NCI-H226 (cell line): ENCODE measurements around the gene PGLYRP2.
A peak's percentile ranks its signal among the peaks of the same experiment; 100 is the strongest.

Experiments
- DNase-seq: peaks from one replicate; pipeline ENCODE4 v3.0.0-alpha.2; 2015

PGLYRP2 gene

DNA sequence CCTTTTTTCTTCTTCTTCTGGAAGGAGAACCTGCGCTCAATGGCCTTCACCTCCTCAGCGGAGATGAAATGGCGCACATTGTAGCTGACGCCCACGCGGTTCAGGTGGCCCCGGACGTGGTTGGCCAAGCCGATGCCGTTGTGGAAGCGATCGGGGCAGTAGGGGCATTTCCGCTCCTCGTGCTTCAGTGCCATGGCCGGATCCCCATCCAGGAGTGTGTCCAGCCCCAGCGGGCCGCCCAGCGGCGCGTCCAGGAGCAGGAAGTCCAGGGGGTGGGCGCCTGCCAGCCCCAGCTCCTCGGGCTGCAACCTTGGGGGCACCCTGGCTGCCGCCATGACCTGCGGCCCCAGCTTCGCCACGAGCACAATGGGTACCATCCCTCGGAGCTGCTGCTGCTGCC is 40.7 kb downstream of the PGLYRP2 start:
- no peak for DNase-seq

DNA sequence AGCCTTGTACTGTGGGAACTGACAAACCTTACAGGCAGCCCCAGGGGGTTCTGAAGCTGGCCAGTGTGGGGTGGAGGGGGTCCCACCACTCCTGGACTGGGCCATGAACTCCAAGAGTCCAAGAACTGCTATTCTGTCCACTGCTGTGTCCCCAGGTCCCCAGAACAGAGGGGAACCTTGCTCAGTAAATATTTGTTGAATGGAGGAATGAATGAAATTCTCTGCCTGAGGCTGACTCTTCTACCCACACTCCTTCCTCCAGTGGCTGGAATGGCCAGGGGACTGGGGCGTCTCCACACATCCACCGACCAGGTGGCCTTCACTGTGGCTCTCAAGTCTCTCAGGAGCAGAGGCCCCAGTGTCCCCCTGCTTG is 41.2 kb downstream of the PGLYRP2 start:
- DNase-seq = no peak

DNA sequence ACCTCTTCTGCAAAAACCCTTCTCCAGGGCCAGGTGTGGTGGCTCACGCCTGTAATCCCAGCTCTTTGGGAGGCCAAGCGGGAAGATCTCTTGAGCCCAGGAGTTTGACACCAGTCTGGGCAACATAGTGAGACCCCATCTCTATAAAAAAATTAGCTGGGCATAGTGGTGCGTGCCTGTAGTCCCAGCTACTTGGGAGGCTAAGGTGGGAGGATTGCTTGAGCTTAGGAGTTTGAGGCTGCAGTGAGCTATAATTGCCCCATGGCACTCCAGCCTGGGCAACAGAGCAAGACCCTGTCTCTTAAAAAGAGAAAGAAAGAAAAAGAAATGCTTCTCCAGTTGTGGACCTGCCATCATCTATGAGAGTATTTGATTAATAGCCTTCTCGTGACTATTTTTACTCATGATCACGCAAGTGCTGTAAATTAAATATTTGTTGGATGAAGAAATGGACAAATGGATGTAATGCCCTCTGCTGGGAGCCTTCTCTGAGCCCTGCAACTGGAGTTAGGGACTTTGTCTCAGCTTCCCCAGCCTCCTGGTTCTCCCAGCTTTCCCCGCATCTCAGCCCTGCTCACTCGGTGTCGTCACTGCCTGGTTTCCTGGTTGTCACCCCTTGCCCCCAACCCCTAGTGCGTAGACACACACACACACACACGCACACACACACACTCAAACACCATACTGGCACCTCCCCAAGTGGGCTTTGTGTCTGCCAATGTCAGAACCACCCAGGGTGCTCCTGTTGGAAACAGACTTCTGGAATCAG is 41.8 kb downstream of the PGLYRP2 start:
- no peak for DNase-seq

DNA sequence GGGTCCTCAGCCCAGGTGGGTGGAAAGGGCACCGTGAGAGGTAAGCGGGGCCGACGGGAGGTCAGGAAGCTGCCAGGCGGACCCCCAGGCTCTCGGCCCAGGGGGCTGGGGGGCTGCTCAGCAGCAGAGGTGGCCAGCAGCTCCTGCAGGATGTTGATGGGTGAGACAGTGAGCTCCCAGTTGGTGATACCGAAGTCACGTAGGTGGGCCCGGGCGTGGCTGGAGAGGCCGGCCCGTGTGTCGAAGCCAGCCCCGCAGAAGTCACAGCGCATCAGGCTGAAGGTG is 42.5 kb downstream of the PGLYRP2 start:
- DNase-seq = no peak

DNA sequence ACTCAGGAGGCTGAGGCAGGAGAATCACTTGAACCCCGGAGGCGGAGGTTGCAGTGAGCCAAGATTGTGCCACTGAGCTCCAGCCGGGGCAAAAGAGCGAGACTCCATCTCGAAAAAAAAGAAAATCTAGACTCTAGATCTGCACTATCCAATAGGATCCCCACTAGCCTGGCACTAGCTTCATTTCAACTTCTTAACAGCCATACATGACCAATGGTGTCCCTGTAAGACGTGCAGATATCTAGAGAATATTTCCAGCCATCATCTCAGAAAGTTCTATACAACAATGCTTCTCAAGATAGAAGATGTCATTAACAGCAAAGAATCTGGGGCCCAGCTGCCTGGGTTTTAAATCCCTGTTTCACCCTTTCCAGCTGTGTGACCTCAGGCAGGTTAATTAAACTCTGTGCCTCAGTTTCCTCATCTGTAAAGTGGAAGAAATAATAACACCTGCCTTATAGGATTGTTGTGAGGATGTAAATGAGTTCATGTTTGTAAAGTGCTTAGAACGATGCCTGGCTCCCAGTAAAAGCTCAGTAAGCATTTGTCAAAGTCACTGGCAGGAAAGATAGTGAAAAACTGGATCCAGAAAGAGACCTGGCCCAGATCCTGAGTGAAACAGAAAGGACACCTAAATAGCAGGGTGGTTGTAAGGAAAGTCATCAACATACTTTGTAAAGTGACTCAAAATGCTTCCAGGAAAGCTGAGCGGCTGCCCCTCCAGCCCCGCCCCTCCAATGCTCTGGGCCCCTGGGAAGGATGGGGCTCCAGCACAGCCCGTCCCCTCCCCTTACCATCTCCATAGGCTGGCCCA is 43.1 kb downstream of the PGLYRP2 start:
- no peak for DNase-seq

DNA sequence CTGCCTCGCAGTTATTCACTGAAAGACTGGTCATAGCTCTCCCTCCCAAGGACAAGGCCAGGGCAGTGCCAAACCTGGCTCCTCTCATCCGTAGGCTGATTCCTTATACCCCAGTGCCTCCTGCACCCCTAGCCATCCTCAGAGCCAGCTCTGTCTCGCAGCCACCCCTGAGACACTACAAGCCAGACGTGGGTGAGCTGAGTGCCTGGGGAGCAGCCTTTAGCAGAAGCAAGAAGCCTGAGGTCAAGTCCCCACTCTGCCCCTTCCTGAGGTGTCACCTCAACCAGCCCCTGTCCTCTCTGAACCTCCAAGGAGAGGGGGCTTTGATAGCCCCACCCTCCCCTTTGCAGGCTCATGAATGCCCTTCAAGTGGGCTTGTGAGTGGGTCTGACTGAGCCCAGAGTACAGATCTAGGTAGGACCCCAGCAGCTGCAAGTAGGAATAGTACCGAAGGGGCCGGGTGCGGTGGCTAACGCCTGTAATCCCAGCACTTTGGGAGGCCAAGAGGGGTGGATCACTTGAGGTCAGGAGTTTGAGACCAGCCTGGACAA is 45.7 kb downstream of the PGLYRP2 start:
- DNase-seq = no peak

DNA sequence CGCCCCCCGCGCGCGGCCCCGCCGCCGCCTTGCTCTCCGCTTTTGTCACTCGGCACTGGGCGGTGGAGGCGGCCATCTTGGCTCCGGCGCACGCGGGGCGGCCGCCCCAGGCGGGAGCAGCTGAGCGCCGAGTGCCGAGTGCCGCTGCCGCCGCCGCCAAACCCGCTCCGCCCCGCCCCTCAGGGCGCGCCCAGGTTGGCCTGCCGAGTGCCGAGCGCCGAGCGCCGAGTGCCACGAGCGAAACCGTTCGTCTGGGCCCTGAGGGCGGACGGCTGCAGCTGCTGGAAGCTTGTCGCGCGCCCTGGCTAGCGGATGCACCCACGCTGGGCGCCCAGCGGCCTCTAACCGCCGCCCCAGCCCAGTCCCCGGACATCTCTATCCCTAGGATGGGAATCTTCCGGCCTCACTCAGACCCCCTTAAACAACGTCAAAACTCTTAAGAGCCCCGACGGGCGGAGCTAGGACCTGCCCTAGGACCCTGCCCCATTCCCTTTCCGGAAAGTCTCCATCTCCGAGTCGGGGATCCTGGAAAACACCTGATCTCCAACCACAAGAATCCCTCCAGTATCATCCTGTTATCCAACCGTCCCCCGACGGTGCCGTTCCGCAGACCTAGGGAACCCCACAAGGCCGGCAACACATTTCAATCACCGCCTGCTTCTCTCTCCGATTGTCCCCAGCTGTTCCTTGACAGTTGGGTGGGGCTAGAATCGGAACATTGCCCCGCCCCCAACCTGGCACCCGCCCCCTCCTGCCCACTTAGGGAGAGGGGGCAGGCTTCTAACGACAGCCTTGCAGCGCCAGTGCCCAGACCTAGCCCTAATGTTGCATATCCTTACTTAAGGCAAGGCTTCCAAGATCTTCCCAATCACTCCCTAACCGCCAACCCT is 46.4 kb downstream of the PGLYRP2 start:
- peak; percentile 92 for DNase-seq

DNA sequence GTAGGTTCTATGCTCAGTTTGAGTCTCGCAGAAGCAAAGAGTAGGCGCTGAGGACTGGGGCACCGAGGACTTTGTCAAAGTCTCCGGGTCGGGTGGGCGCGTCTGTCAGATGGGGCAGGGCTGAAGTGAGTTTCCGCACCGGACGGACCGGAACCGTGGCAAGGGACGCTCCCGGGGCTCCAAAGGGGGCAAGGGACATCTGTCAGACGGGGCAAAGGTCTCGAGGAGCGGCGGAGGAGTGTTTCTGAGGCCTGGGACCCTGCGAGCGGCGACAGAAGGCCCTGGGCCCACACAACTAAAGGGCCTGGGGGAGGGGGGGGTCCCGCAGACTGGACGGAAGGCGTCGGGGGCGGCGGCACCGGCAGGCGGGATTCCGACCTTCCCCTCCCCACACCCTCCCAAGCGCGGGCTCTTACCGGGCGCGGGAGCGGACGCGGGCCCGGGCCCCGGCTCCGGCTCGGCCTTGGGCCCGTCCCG is 47.2 kb downstream of the PGLYRP2 start:
- no peak for DNase-seq

DNA sequence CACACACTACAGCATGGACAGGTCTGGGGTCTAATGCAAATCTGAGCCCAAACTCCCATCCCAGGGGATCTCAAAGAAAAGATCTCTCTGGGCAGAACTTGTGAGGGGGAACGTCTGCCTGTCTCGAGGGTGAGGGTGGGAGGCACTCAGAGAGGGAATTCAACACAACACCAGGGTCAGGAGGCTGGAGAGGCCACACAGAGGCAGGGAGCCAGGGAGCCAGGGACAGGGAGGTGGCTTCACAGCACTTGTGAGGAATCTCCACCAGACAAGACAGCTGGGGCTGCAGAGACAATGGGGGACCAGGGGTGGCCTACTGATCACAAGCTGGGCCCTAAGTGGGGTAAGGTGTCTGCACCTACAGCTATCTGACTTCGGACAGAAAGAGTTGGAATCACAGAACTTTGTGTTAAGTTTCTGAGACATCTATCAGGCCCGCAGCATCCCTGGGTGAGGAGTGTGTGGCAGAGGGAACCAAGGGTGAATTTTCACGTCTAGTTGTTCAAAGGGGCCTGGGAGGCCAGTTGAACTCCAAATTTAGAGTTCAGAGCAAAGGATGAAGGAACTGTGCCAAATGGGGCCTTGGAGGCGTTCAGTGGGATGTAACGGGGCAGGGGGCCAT is 47.8 kb downstream of the PGLYRP2 start:
- no peak for DNase-seq

DNA sequence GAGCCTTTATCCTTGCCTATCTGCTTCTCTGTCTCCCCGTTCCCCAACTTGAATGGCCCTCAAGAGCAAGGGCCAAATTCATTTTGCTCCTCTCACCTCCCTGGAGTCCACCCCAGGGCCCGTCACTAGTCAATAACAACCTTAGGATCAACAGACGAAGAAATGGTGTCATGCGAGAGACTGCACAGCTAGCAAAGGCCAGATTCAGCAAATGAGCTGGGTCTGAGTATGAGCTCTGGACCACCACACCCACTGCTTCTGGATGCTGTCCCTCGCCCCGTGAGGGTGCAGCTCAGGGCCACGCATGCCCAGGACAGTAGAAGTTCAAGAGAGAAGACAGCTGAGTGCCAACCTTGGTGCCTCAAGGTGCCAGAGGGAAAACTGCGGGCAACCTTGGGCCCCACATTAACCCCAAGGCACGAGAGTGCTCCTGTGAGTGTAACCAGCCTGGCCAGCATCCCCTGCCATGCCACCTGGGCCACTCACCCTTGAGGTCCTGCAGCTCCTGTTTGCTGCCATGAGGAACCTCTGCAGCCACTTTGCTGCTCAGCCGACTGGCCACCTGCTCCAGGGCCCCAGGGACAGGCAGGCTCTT is 48.7 kb downstream of the PGLYRP2 start:
- no peak for DNase-seq

DNA sequence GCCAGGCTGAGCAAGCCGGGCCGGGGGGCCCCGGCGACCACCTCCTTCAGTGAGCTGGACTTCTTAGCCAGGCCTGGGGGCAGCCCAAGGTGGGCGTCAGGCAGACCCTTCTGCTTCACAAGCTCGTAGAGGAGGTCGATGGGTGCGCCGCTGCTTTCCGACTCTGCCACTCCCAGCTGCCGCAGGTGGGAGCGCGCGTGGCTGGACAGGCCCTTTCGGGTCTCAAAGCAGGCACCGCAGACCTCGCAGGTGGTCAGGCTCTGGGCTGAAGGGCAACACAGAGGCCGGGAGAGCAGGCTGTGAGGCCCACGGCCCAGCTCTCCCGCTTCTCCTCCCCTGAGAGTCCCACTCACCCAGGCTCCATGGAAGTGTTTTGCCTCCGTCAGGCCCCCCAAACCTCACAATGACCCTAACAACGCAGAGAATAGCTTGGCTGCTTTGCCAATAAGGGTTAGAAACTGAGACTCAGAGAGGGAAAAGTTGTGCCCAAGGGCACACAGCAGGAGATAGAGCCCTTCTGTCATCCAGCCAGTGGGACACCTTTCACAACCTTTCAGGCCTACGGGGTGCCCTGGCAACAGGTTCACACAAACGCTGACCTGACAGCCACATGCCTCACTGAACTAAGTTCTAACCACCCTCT is 49.4 kb downstream of the PGLYRP2 start:
- DNase-seq = no peak

DNA sequence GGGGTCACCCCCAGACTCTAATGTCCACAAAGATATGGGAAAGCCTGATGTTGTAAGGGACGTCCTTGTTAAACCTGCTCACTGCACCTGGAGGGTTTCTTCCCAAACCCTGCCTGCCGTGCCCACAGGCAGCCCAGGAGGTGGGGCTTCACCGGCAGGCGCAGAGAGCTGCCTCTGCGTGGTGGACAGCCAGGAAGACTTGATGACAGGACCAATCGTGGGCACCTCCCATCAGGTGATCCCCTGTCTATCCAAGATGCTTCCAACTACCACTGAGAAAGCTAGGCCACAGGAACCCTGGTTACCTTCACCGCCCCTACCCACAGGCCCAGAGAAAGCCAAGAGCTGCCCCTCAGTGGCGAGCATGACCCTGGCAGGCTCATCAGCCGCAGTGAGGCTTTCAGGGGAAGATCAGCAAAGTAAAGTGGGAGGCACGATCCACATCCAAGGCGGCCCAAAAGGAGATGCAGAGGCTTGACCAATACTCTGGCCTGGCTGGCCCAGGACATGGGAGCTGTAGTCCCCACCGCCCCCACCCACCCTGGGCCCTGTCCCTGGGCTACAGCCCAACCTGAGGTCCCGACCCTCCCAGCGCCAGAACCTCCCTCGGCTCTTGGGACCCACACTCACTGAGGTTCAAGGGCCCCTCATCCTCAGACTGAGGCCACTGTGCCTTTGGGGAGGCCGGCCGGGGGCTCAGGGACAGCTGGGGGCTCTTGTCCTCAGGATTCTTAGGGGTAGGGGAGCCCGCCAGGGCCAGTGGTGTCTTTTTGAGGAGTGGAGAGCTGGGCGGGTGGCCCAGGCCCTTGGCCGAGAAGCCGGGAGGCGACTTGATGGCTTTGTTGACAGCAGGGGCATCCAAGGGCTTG is 50.1 kb downstream of the PGLYRP2 start:
- no peak for DNase-seq

DNA sequence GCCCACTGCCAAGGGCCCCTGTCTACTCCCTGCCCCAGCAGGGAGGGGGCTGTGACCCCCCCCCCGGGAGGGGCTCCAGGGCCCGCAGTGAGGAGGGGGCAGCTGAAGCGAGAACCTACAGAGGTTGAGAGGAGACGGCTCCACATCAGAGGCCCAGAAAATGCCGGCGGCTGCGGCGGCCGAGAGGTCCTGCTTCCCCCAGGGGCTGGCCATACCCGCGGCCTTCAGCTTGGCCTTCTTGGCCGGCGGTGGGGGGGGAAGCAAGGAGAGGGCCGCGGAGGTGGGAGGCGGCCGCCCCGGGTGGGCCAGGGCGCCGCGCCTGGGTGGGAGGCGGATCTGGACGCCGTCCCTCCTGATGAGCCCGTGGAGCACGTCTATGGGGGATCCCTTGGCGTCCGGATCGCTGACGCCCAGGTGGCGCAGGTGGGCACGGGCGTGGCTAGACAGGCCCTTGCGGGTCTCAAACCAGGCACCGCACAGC is 51.3 kb downstream of the PGLYRP2 start:
- DNase-seq = no peak

DNA sequence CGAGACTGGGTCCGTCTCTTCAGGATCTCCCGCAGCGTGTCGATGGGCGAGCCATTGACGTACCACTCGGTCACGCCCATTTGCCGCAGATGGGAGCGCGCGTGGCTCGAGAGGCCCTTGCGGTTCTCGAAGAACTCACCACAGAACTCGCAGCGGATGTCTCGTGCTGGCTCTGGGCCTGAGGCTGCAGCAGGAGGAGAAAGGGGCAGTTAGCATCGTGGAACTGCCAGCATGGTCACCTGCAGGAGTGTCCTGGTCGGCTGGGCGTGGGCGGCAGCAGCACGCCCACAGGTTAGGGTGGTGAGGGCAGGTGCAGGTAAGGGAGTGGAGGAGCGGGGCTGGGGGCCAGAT is 52.0 kb downstream of the PGLYRP2 start:
- DNase-seq = no peak

DNA sequence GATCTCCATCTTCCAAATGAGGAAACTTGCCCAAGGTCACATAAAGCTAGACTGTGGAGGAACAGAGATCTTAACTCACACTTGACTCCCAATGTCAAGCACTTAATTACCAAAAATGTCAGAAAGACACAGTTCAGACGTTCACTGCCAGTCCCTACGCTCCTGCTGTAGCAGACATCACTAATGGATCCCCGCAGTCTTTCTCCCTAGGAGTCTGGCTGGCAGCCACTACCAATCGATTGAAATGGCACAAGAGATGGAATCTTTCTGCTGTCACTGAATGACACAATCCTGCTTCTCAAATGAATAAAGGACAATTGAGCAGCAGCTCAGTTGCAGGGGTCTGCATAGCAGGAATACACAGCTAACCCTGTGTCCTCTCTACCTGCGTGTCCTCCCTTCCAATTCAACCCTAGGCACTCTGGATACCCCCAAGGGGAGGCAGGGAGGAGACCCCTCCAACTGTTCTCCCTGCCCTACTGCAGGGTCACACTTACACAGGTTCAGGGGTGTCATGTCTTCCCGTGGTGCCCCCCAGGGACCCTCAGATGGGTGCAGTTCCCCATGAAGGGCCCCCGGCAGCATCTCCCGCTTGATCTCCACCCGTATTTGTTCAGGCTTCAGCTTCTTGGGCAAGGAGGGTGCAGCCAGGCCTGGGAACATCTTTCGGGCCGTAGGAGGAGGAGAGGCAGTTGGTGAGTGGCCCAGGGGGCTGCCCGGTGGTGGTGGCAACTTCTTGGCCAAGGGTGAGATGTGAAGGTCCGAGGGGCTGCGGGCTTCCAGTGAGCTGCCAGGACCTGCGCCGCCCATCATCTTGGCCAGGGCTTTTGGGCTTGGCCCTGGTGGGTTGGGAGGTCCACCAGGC is 52.6 kb downstream of the PGLYRP2 start:
- DNase-seq = no peak

DNA sequence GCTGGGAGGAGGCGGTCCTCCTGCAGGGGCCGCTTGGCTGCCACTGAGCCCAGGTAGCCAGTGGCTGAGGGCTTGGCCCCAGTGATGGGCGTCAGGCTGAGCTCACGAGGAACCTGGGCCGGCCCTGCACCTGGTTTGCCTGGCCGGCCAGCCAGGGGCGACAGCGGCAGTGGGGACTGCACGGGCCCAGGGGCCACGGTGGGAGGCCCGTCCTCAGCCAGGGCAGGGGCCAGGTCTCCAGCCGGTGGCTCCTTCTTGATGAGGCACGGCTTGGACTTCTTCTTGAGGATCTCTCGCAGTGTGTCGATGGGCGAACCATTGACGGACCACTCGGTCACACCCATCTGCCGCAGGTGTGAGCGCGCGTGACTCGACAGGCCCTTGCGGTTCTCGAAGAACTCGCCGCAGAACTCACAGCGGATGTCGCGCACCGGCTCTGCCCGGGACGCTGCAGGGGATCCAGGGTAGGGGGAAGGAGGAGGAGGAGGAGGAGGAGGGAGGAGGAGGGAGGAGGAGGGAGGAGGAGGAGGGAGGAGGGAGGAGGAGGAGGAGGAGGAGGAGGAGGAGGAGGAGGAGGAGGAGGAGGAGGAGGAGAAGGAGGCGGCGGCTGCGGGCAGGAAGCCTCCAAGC is 53.9 kb downstream of the PGLYRP2 start:
- no peak for DNase-seq

DNA sequence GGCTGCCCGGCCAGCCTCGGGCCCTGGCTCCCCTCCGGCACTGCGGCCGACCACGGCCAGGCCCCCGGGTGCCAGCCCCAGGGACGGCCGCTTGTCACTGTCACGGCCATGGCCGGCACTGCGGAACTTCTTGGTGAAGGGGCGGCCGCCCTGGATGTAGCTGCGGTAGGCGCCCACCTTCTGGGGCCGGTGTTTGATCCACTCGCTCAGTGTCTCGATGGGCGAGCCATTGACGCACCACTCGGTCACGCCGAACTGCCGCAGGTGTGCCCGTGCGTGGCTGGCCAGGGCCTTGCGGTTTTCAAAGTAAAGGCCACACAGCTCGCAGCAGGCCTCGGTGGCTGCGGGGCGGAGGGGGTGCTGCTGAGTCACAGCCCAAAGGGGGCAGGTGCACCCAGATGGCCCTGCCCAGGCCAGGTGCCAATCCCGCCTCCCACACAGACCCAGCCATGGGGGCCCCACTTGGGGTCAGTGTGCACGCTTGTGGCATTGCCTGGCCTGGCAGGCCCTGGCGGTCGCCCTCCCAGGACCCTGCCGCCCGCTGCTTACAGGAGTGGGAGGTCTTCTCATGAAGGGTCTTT is 54.5 kb downstream of the PGLYRP2 start:
- DNase-seq = no peak

DNA sequence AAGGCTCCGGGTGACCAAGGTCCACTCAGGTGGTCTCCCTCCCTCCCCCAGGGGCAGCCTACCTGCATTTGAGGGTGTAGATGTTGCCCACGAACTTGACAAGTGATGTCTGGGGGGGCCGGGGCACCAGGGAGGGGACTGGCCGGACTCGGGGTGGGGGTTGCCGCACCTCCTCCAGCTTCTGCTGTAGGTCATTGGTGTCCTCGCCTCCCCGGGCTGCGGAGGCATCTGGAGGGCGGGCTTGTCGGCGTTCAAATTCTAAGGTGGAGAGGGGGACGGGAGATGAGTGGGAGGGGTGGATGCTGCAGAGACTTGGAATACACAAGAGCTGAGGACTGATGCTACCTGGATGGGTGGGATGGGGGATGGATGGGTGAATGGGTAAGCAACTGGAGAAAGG is 55.2 kb downstream of the PGLYRP2 start:
- DNase-seq = no peak

DNA sequence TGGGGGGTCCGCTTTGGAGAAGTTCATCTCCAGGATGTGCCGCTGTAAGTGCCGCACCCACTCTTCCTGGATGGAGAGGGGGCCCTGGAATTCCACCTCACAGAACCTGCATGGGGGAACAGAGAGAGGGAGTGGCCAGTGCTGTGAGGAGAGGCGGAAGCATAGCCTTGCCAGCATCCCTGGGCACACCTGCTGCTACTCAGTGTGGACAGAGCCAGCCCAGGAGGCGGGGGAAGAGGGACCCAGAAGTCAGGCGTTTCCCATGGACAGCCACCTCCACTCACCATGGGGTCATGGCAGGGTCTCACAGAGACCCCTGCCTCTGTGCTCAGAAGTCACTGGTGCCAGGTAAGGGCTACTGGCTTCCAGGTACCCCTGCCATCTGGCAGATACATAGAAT is 56.2 kb downstream of the PGLYRP2 start:
- DNase-seq = no peak
